Mesenteric fat pad (tissue), 1 donor: ENCODE data around the gene CELSR2. TPM values are rescaled to one million over a fixed set of nuclear protein-coding genes. Genes with fewer than 3 reads are reported as not detected.

Source experiments
- DNase-seq: peaks from one replicate; pipeline ENCODE4 v3.0.0-alpha.2; 2020; ENCODE audit warnings: low spot score
- total RNA-seq: library from RNA; stranded (reverse); fragmentation: NEBNext Ultra II Directional; extraction: Animal tissue kit (Norgen Biotek cat#: 25700); gene quantifications from one replicate; pipeline ENCODE4 v1.2.1, GENCODE V29; 2021
- donor health status: DM: yes; HTN: yes; CAD: no.

The CELSR2 gene
- total RNA-seq, 1 donor from 2014 or later = 1.5 TPM

DNA sequence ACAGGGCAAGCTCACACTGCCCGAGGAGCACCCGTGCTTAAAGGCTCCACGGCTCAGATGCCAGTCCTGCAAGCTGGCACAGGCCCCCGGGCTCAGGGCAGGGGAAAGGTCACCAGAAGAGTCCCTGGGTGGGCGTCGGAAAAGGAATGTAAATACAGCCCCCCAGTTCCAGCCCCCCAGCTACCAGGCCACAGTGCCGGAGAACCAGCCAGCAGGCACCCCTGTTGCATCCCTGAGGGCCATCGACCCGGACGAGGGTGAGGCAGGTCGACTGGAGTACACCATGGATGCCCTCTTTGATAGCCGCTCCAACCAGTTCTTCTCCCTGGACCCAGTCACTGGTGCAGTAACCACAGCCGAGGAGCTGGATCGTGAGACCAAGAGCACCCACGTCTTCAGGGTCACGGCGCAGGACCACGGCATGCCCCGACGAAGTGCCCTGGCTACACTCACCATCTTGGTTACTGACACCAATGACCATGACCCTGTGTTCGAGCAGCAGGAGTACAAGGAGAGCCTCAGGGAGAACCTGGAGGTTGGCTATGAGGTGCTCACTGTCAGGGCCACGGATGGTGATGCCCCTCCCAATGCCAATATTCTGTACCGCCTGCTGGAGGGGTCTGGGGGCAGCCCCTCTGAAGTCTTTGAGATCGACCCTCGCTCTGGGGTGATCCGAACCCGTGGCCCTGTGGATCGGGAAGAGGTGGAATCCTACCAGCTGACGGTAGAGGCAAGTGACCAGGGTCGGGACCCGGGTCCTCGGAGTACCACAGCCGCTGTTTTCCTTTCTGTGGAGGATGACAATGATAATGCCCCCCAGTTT is 1.3 kb downstream of the CELSR2 start:
- DNase-seq = no peak

DNA sequence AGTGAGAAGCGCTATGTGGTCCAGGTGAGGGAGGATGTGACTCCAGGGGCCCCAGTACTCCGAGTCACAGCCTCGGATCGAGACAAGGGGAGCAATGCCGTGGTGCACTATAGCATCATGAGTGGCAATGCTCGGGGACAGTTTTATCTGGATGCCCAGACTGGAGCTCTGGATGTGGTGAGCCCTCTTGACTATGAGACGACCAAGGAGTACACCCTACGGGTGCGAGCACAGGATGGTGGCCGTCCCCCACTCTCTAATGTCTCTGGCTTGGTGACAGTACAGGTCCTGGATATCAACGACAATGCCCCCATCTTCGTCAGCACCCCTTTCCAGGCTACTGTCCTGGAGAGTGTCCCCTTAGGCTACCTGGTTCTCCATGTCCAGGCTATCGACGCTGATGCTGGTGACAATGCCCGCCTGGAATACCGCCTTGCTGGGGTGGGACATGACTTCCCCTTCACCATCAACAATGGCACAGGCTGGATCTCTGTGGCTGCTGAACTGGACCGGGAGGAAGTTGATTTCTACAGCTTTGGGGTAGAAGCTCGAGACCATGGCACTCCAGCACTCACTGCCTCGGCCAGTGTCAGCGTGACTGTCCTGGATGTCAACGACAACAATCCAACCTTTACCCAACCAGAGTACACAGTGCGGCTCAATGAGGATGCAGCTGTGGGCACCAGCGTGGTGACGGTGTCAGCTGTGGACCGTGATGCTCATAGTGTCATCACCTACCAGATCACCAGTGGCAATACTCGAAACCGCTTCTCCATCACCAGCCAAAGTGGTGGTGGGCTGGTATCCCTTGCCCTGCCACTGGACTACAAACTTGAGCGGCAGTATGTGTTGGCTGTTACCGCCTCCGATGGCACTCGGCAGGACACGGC is 2.2 kb downstream of the CELSR2 start:
- DNase-seq = no peak

DNA sequence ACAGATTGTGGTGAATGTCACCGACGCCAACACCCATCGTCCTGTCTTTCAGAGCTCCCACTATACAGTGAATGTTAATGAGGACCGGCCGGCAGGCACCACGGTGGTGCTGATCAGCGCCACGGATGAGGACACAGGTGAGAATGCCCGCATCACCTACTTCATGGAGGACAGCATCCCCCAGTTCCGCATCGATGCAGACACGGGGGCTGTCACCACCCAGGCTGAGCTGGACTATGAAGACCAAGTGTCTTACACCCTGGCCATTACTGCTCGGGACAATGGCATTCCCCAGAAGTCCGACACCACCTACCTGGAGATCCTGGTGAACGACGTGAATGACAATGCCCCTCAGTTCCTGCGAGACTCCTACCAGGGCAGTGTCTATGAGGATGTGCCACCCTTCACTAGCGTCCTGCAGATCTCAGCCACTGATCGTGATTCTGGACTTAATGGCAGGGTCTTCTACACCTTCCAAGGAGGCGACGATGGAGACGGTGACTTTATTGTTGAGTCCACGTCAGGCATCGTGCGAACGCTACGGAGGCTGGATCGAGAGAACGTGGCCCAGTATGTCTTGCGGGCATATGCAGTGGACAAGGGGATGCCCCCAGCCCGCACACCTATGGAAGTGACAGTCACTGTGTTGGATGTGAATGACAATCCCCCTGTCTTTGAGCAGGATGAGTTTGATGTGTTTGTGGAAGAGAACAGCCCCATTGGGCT is 3.0 kb downstream of the CELSR2 start:
- DNase-seq = no peak

DNA sequence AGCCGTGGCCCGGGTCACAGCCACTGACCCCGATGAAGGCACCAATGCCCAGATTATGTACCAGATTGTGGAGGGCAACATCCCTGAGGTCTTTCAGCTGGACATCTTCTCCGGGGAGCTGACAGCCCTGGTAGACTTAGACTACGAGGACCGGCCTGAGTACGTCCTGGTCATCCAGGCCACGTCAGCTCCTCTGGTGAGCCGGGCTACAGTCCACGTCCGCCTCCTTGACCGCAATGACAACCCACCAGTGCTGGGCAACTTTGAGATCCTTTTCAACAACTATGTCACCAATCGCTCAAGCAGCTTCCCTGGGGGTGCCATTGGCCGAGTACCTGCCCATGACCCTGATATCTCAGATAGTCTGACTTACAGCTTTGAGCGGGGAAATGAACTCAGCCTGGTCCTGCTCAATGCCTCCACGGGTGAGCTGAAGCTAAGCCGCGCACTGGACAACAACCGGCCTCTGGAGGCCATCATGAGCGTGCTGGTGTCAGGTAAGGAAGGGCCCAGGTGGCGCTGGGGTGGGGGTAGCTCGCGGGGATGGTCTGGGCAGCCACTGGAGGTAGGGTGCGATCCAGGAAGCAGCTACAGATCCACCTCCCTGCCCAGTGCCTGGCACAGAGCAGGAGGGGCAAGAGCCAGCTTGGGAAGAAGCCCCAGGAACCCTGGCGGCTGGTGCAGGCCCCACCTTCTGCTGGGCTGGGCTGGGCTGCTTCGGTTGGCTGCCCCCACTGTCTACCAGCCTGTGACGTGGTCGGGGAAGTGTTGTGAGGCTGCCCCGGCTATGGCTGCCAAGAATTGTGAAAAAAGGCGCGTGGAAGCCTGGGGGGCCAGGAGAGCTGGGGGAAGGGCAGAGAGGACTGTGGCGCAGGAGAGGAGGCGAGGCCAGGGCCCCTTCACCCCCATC is 3.8 kb downstream of the CELSR2 start:
- DNase-seq = no peak

DNA sequence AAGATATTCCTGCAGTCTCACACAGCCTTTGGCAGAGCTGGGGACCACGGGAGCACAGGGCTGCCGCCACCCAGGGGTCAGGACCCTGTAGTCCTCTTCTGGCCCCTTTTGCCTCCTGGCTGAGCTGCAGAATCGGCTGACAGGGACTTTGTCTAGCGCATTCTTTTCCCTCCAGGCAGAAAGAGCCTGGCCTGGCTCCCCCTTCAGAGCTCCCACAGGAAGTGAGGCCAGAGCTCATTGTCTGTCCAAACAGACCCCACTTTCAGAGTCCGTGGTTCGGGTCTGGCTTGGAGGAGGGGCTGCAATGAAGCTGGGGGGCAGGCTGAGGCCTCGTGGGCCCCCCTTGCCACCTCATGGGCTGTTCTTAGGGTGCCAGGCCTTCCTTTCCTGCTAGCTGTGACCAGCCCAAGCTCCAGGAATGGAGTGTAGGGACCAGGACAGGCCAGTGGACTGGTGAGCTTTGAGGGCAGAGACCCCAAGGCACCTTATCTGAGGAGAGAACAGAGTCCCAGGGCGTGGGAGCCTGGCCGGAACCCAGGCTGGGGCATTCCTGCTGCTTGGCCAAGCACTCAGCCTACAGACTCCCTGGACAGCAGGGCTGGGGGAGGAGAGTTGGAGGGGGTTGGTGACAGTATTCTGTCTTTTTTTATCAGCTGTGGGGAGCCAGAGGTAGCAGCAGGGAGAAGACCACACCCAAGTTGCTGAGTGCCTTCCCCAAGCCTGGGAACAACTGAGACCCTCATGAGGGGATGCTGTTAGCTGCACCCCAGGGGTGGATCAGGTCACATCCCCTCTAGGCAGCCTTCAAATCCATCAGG is 4.7 kb downstream of the CELSR2 start:
- no peak for DNase-seq

DNA sequence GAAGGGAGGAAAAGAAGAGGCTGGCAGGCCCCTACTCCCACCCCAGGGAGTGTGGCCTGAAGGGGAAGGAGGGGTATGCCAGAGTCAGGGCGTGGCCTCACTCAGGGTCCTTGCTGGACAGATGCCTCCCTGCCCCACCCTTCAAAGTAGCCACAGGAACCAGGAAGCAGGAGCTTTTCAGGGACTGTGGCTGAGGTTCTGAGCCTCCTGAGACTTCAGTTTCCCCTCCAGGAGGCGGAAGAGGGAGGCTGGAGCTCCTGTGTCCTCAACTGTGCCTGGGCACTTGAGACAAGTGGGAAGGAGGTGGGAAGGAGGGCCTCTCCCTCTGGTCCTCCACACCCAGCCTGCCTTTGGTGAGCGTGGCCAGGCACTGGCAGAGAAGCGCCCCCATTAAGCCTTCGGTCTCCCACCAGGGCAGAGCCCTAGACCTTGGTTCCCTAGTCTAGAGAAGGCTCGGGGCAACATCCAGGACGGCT is 5.3 kb downstream of the CELSR2 start:
- DNase-seq = no peak

DNA sequence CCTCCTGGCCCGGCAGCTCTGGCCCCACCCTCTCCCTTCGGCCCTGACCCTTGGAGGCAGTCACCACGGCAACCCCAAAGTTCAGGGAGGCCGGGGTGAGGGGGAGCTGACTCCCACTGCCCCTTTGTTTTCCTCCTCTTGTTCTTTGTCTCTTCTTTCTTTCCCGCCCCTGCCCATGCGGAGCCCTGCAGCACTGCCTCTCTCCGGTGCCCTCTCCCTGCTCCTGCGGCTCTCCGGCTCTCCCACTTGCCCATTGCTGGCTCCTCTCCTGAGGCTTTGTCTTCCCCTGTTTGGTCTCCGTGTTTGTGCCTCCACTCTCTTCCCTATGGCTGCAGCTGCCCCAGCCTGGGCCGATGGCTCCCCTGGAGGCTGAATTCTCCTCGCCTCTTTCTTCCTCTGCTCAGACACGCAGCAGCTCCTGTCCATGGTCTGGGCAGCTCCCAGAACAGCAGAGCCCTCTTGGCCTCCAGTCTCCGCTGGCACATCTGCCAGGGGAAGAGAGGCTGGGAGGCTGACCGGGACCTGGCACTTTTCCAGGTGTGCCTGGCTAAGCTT is 5.8 kb downstream of the CELSR2 start:
- no peak for DNase-seq

DNA sequence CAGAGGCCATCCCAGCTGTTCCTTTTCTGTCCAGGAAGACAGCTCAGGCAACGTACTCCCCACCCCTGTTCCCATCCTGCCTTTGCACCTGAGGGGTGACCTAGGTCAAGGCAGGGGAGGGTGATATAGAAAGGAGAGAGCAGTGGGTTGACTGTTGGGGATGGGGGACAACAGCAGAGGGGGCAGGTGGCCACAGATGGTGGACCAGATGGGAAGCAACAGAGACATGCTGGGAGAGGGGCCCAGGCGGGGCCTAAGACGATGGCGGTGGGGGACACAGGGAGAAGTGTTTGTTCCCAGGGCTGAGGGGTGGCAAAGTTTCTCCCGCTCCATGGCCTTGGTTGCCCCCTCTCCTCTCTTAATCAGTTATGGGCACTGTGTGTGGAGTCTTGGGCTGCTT is 6.3 kb downstream of the CELSR2 start:
- DNase-seq = no peak

DNA sequence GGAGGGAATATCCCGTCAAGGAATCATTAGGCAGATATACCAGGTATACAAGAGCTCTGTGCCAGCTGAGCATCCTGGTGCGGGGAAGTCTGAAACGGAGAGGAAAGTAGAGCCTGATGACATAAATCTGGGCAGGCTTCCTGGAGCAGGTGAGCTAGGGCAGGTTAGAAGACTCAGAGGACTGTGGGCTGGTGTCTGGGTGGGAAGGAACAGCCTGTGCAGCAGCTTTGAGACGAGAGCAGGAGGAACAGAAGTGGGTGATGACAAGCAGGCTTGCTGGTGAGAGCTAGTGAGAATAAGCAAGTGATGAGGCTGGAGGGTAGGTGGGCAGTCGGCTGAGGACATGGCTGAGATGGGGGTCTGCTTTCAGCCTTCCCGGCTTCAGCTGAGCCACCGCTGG is 6.7 kb downstream of the CELSR2 start:
- DNase-seq = no peak

DNA sequence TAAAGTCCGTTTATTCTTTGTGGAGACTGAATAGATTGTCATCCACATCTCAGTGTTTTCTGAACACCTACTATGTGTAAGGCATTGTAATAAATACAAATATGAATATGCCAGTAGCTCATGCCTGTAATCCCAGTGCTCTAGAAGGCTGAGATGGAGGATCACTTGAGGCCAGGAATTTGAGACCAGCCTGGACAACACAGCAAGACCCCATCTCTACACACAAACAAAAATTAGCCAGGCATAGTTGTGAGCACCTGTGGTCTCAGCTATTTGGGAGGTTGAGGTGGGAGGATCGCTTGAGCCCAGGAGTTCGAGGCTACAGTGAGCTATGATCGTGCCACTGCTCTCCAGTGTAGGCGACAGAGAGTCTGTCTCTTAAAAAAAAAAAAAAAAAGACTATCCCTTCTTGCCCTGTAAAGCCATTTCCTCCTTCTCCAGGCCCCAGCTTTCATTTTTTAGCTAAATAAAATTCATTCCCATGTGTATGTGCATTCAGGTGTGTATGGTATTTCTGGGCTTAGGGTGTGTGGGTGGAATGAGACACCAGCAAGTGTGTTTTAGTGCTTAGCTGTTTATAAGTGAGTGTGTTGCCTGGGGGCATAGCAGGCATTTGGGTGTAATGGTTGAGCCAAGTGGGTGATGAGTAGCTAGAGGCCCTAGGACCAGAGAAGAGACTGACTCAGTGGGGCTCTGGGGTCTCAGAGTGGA is 7.8 kb downstream of the CELSR2 start:
- no peak for DNase-seq

DNA sequence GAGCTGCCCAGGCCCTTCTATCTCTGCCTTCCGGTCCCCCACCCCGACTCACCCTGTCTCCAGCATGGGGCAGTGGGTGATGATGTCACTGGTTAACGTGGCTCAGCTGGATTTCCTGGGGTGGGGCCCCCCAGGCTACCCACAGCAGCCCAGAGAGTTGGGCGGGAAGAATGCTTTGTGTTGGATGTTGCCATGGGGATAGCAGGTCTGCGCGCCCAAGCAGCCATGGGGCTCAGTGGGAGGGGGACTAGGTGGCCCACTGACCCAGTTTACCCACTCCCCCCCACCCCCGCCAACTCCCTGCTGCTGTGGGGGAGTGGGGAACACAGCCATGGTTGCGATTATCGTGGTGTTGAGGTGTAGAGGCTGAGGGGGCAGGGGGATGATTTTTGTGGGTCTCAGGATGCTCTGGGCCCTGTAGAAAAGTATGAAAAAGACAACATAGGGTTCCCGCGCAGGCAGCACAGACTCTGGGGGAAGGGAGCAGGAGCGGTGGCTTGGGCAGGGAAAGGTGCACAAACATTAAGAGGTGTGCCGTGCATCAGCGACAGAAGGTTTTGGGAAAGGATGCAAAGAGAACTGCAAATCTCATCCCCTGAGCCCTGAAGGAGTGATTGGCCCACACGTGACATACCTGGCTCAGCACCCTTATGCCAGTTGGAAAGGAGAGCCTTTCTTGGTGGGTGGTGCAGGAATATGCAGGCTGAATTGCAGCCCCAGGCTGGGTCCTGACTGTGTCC is 8.5 kb downstream of the CELSR2 start:
- DNase-seq = no peak

DNA sequence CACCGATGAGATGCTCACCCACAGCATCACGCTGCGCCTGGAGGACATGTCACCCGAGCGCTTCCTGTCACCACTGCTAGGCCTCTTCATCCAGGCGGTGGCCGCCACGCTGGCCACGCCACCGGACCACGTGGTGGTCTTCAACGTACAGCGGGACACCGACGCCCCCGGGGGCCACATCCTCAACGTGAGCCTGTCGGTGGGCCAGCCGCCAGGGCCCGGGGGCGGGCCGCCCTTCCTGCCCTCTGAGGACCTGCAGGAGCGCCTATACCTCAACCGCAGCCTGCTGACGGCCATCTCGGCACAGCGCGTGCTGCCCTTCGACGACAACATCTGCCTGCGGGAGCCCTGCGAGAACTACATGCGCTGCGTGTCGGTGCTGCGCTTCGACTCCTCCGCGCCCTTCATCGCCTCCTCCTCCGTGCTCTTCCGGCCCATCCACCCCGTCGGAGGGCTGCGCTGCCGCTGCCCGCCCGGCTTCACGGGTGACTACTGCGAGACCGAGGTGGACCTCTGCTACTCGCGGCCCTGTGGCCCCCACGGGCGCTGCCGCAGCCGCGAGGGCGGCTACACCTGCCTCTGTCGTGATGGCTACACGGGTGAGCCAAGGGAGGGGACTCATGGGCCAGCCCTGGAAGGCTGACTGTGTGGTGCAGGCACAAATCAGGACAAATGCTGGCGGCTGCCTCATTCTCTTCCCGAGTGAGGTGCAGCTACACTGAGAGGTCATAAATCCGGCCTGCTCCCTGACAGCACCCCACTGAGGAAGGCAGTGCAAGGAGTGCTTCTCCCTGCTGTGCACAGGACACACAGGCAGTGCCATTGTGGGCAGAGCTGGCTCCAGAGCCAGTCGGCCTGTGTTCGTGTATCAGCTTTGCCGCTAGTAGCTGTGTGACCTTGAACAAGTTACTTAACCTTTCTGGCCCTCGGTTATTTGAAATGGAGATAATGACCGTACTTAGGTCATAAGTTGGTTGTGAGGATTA is 9.4 kb downstream of the CELSR2 start:
- DNase-seq = no peak

DNA sequence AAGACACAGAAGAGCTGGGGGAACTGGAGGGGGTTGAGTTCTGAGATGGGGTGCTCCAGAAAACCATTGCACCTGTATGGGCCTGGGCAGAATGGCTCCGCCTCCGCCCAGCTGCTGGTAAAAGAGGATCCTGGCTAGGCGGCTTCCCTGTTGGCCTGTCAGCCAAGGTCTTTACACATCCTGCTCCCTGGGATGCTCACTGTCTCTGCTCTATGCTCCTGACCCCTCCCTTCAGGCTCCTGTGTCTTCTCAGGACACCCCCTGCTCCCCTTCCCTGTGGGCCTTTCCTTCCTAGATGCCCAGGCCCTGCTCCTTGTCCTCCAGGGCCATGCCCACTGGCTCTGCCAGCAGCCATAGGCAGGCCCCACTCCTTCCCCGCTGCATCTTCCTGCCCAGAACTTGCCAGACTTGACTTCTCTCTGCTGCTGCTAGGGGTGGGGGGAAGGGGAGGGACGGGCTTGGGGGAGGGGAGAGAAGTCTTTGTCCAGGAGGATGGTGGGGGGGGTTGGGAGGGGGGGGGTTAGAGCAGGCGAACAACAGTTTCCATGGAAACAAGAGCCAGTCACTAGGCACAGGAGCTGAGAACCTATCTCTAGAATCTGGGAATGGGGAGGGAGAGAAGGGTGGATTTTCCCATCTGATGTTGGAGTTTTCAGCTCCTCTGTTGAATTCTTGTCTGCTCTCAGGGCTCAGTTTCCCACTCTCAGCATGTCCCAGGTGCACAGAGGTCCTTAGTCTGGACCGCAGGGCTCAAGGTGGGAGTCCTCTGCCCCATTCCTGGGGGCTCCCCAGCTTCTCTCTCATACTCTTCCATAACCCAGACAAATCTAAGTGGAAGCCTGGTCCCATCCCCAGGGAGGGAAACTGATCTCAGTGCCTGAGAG is 10.6 kb downstream of the CELSR2 start:
- DNase-seq = no peak

DNA sequence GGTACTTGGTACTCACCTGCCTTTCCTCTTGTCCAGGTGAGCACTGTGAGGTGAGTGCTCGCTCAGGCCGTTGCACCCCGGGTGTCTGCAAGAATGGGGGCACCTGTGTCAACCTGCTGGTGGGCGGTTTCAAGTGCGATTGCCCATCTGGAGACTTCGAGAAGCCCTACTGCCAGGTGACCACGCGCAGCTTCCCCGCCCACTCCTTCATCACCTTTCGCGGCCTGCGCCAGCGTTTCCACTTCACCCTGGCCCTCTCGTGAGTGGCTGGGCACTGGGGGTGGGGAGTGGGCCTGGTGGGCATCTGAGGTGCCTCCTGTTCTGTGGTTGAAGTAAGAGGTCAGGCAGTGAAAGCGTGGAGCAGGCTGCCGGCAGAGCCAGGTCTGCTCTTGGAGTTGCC is 11.7 kb downstream of the CELSR2 start:
- no peak for DNase-seq

DNA sequence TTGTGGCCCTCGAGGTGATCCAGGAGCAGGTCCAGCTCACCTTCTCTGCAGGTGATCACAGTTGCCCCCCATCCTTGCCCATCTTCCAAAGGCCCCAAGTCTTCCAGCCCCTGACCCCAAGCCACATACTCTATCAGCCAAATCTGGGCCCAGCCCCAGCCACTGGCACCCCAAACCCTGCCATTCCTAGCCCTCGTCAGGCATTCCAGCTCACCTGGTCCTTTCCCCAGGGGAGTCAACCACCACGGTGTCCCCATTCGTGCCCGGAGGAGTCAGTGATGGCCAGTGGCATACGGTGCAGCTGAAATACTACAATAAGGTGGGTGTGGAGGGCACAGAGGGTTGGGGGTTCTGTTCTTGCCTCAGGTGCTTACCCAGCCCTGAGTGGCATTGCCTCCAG is 12.2 kb downstream of the CELSR2 start:
- no peak for DNase-seq
